ENCODE results near the gene ZFP91. TPM values are rescaled to one million over a fixed set of nuclear protein-coding genes. Genes with fewer than 3 reads are reported as not detected.
A peak's percentile ranks its signal among the peaks of the same experiment; 100 is the strongest.

ZFP91 gene
- total and polyA plus RNA-seq, 12 donors = 6.6 to 58.1 (median 49.3) TPM

- H3K27ac ChIP-seq = peak overlapping the region in 2 of 5 donors; percentile 37 to 40
- intact Hi-C loops (cut with DNase I) = no loop called here
- no peak for TF ChIP-seq POLR2A (IDR thresholded peaks at IDR 0.05)
- TF ChIP-seq, protein P1, sequence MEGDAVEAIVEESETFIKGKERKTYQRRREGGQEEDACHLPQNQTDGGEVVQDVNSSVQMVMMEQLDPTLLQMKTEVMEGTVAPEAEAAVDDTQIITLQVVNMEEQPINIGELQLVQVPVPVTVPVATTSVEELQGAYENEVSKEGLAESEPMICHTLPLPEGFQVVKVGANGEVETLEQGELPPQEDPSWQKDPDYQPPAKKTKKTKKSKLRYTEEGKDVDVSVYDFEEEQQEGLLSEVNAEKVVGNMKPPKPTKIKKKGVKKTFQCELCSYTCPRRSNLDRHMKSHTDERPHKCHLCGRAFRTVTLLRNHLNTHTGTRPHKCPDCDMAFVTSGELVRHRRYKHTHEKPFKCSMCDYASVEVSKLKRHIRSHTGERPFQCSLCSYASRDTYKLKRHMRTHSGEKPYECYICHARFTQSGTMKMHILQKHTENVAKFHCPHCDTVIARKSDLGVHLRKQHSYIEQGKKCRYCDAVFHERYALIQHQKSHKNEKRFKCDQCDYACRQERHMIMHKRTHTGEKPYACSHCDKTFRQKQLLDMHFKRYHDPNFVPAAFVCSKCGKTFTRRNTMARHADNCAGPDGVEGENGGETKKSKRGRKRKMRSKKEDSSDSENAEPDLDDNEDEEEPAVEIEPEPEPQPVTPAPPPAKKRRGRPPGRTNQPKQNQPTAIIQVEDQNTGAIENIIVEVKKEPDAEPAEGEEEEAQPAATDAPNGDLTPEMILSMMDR (IDR thresholded peaks at IDR 0.05) = no peak
- no peaks in the 10 kb centered on the region for H3K36me3 ChIP-seq (replicated peaks in 1 of 2)
- H3K4me3 ChIP-seq = no peak overlapping the region
- peak in 4 of 7 donors; percentile 37 to 51 (median 42) for DNase-seq
- WGBS, 4 donors = 0 to 4% (median 0%) methylated on average over 1 of the region's 1 CpG
- H3K9me3 ChIP-seq (replicated peaks in 1 of 3) = no peaks in the 10 kb centered on the region
- H3K4me1 ChIP-seq (replicated peaks in 1 of 2) = peaks cover 9 to 20% of the 10 kb centered on the region in 2 donors
- H3K27me3 ChIP-seq = no peaks in the 10 kb centered on the region
Measured at GRCh38 chr11:58640386-58641023, 61.6 kb downstream of the ZFP91 start.

DNA sequence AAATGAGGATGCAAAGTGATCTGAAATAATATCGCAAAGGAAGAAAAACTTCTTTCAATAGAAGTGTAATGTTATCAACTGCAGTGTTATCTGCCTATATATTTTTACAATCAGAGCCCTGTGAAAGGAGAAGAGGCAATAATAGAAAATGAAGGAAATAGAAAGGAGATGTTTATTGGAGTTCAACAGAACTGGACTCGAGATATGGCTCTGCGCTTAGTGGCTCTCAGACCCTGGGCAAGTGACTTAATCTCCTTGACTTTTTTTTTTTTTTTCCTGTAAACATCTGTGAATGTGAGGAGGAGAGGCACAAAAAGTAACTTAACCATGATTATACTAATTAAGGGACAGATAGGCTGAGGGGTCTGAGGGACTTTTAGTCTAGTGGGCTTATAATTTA, 62.5 kb downstream of the ZFP91 start:
- WGBS, 4 donors = 69 to 80% (median 76%) methylated on average over 3 of the region's 3 CpGs
- Histone ChIP-seq H3K4me3 (no peak overlapping the region), H3K4me1 (replicated peaks in 1 of 2) (peaks cover 9 to 20% of the 10 kb centered on the region in 2 donors), H3K36me3 (replicated peaks in 1 of 2) (no peaks in the 10 kb centered on the region), H3K27me3 (no peaks in the 10 kb centered on the region), H3K27ac (peak overlapping the region in 2 of 5 donors; percentile 37 to 40), H3K9me3 (replicated peaks in 1 of 3) (no peaks in the 10 kb centered on the region)
- DNase-seq = no peak
- TF ChIP-seq POLR2A (IDR thresholded peaks at IDR 0.05) = no peak
- TF ChIP-seq, protein P1 (IDR thresholded peaks at IDR 0.05) = no peak
- intact Hi-C loops (cut with DNase I) = no loop called here

- intact Hi-C loops (cut with DNase I) = no loop called here
- no peaks in the 10 kb centered on the region for H3K36me3 ChIP-seq (replicated peaks in 1 of 2)
- 76 to 84% (median 83%) methylated on average over 7 of the region's 7 CpGs for WGBS, 4 donors
- H3K4me1 ChIP-seq (replicated peaks in 1 of 2) = peaks cover 9 to 20% of the 10 kb centered on the region in 2 donors
- no peak overlapping the region for H3K4me3 ChIP-seq
- no peaks in the 10 kb centered on the region for H3K9me3 ChIP-seq (replicated peaks in 1 of 3)
- no peaks in the 10 kb centered on the region for H3K27me3 ChIP-seq
- no peak for DNase-seq
- TF ChIP-seq, protein P1 (IDR thresholded peaks at IDR 0.05) = no peak
- no peak for TF ChIP-seq POLR2A (IDR thresholded peaks at IDR 0.05)
- no peak overlapping the region for H3K27ac ChIP-seq
Measured at GRCh38 chr11:58641803-58642581, 63.1 kb downstream of the ZFP91 start.

GRCh38 chr11:58645854-58646253, 67.0 kb downstream of the ZFP91 start:
- Histone ChIP-seq H3K27ac (no peak overlapping the region), H3K9me3 (replicated peaks in 1 of 3) (no peaks in the 10 kb centered on the region), H3K27me3 (no peaks in the 10 kb centered on the region), H3K36me3 (replicated peaks in 1 of 2) (no peaks in the 10 kb centered on the region), H3K4me1 (replicated peaks in 1 of 2) (peaks cover 5 to 7% of the 10 kb centered on the region in 2 donors), H3K4me3 (no peak overlapping the region)
- intact Hi-C loops (cut with DNase I) = no loop called here
- DNase-seq = no peak
- TF ChIP-seq, protein P1 (IDR thresholded peaks at IDR 0.05) = no peak
- no peak for TF ChIP-seq POLR2A (IDR thresholded peaks at IDR 0.05)

All from adrenal gland (tissue), 12 donors.